ENCODE results near the gene C6. TPM values are rescaled to one million over a fixed set of nuclear protein-coding genes. Genes with fewer than 3 reads are reported as not detected.
"Not testable (repeated sequence)": the region's sequence is repeated elsewhere in the genome, so short reads cannot be mapped to it uniquely, and the experiment has no call there.

Gene C6
- total and polyA plus RNA-seq, 2 donors (not counting 1 experiment from before 2014, with no cell fraction given): 0.07 TPM; not detected in 1

DNA sequence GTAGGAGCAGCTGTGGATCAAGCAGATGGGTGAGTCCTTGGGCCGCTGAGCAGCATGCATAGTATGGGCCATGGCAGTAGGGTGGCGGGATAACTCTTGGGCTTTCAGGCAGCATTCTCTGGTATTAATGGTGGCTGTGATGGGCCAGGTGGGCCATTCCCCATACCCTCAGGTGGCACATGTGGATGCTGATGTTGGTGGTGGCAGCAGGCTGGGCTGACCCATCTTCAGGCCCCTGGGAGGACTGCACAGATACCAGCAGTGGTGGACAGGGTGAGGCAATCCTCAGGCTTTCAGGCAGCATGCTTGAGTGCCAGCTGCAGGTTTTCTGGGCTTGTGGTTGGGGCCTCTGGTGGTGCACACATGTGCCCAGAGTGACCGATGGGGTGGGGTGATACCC, 27.1 kb upstream of the C6 start:
- Histone ChIP-seq H4K20me1 (ENCODE audit: control insufficient read depth, extremely low read depth, insufficient read depth, low read length) (no peaks in the 10 kb centered on the region), H3K4me2 (ENCODE audit: extremely low read depth, insufficient read depth, low read length) (no peak overlapping the region), H2AFZ (ENCODE audit: low read length) (no peak overlapping the region), H3K4me1 (ENCODE audit: control insufficient read depth, extremely low read depth, insufficient read depth, low read length) (no peaks in the 10 kb centered on the region), H3K4me3 (replicated peaks in 1 of 4; ENCODE audit: control extremely low read depth in 1 of 4, insufficient read depth in 1 of 4, low read depth in 3 of 4, low read length in 4 of 4) (no peak overlapping the region), H3K27ac (ENCODE audit: insufficient read depth, low read length) (no peak overlapping the region), H3K27me3 (ENCODE audit: control insufficient read depth, insufficient read depth, low read length) (no peaks in the 10 kb centered on the region), H3K79me2 (ENCODE audit: control insufficient read depth, insufficient read depth, low read length) (no peaks in the 10 kb centered on the region), H3K9ac (ENCODE audit: insufficient read depth, low read length) (no peak overlapping the region), H3K9me3 (ENCODE audit: control insufficient read depth, insufficient read depth, low read depth, low read length) (no peaks in the 10 kb centered on the region), H3K36me3 (ENCODE audit: control insufficient read depth, insufficient read depth, low read length) (no peaks in the 10 kb centered on the region)
- no peak for DNase-seq (ENCODE audit: low read depth in 2 of 2)
- TF ChIP-seq, protein P1, sequence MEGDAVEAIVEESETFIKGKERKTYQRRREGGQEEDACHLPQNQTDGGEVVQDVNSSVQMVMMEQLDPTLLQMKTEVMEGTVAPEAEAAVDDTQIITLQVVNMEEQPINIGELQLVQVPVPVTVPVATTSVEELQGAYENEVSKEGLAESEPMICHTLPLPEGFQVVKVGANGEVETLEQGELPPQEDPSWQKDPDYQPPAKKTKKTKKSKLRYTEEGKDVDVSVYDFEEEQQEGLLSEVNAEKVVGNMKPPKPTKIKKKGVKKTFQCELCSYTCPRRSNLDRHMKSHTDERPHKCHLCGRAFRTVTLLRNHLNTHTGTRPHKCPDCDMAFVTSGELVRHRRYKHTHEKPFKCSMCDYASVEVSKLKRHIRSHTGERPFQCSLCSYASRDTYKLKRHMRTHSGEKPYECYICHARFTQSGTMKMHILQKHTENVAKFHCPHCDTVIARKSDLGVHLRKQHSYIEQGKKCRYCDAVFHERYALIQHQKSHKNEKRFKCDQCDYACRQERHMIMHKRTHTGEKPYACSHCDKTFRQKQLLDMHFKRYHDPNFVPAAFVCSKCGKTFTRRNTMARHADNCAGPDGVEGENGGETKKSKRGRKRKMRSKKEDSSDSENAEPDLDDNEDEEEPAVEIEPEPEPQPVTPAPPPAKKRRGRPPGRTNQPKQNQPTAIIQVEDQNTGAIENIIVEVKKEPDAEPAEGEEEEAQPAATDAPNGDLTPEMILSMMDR (conservative IDR thresholded peaks at IDR 0.05 in 1 of 2, IDR thresholded peaks at IDR 0.05 in 1 of 2; ENCODE audit: low read depth in 1 of 2, low read length in 2 of 2): no peak
- TF ChIP-seq EZH2 (IDR thresholded peaks at IDR 0.05; ENCODE audit: low read length, missing control alignments): no peak

DNA sequence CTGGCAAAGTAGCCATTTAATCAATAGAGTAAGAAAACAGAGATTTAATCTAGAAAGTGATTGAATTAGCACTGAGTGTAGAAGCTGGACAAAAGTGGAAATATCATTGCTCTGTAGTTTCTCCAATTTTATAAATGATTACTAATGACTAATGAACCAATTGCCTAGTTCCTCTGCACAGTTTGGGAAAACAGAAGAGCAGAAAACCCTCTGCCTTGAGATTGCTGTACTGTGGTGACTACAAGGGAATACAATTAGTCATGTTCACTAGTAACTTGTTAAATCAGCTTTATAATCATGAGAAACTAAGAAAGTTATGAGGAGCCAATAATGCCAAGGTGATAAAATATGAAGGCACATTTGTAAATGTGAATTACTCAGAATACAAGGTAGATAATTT, 21.1 kb upstream of the C6 start:
- H3K4me1 ChIP-seq (ENCODE audit: control insufficient read depth, extremely low read depth, insufficient read depth, low read length): no peaks in the 10 kb centered on the region
- no peak for DNase-seq (ENCODE audit: low read depth in 2 of 2)
- H3K27me3 ChIP-seq (ENCODE audit: control insufficient read depth, insufficient read depth, low read length): no peaks in the 10 kb centered on the region
- no peaks in the 10 kb centered on the region for H3K79me2 ChIP-seq (ENCODE audit: control insufficient read depth, insufficient read depth, low read length)
- TF ChIP-seq EZH2 (IDR thresholded peaks at IDR 0.05; ENCODE audit: low read length, missing control alignments): no peak
- TF ChIP-seq, protein P1 (conservative IDR thresholded peaks at IDR 0.05 in 1 of 2, IDR thresholded peaks at IDR 0.05 in 1 of 2; ENCODE audit: low read depth in 1 of 2, low read length in 2 of 2): no peak
- no peaks in the 10 kb centered on the region for H3K36me3 ChIP-seq (ENCODE audit: control insufficient read depth, insufficient read depth, low read length)
- no peaks in the 10 kb centered on the region for H4K20me1 ChIP-seq (ENCODE audit: control insufficient read depth, extremely low read depth, insufficient read depth, low read length)
- no peaks in the 10 kb centered on the region for H3K9me3 ChIP-seq (ENCODE audit: control insufficient read depth, insufficient read depth, low read depth, low read length)
- H3K4me3 ChIP-seq (replicated peaks in 1 of 4; ENCODE audit: control extremely low read depth in 1 of 4, insufficient read depth in 1 of 4, low read depth in 3 of 4, low read length in 4 of 4): no peak overlapping the region
- H3K9ac ChIP-seq (ENCODE audit: insufficient read depth, low read length): no peak overlapping the region
- no peak overlapping the region for H3K27ac ChIP-seq (ENCODE audit: insufficient read depth, low read length)
- no peak overlapping the region for H2AFZ ChIP-seq (ENCODE audit: low read length)
- no peak overlapping the region for H3K4me2 ChIP-seq (ENCODE audit: extremely low read depth, insufficient read depth, low read length)

DNA sequence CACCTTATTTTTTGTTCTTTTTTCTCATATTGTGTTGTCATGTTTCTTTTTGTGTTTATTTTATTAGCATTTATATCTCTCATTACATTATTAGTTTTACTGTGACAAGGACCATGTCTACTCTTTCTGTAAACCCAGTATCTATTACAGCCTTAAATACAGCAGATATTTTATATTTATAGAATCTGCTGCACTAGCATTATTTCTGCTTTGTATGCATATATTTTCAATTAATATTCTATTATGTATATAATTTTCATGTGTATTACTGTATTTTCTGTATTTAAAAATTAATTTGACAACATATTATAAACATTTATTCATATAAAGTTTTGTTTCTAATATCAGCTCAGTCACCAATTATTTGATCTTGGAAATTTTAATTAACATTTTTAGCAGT, 19.5 kb upstream of the C6 start:
- Histone ChIP-seq H3K4me3 (replicated peaks in 1 of 4; ENCODE audit: control extremely low read depth in 1 of 4, insufficient read depth in 1 of 4, low read depth in 3 of 4, low read length in 4 of 4) (no peak overlapping the region), H3K36me3 (ENCODE audit: control insufficient read depth, insufficient read depth, low read length) (no peaks in the 10 kb centered on the region), H3K9me3 (ENCODE audit: control insufficient read depth, insufficient read depth, low read depth, low read length) (no peaks in the 10 kb centered on the region), H3K27ac (ENCODE audit: insufficient read depth, low read length) (no peak overlapping the region), H3K79me2 (ENCODE audit: control insufficient read depth, insufficient read depth, low read length) (no peaks in the 10 kb centered on the region), H3K4me2 (ENCODE audit: extremely low read depth, insufficient read depth, low read length) (no peak overlapping the region), H2AFZ (ENCODE audit: low read length) (no peak overlapping the region), H3K4me1 (ENCODE audit: control insufficient read depth, extremely low read depth, insufficient read depth, low read length) (no peaks in the 10 kb centered on the region), H3K27me3 (ENCODE audit: control insufficient read depth, insufficient read depth, low read length) (no peaks in the 10 kb centered on the region), H3K9ac (ENCODE audit: insufficient read depth, low read length) (no peak overlapping the region), H4K20me1 (ENCODE audit: control insufficient read depth, extremely low read depth, insufficient read depth, low read length) (no peaks in the 10 kb centered on the region)
- DNase-seq (ENCODE audit: low read depth in 2 of 2): no peak
- TF ChIP-seq, protein P1 (conservative IDR thresholded peaks at IDR 0.05 in 1 of 2, IDR thresholded peaks at IDR 0.05 in 1 of 2; ENCODE audit: low read depth in 1 of 2, low read length in 2 of 2): no peak
- TF ChIP-seq EZH2 (IDR thresholded peaks at IDR 0.05; ENCODE audit: low read length, missing control alignments): no peak

DNA sequence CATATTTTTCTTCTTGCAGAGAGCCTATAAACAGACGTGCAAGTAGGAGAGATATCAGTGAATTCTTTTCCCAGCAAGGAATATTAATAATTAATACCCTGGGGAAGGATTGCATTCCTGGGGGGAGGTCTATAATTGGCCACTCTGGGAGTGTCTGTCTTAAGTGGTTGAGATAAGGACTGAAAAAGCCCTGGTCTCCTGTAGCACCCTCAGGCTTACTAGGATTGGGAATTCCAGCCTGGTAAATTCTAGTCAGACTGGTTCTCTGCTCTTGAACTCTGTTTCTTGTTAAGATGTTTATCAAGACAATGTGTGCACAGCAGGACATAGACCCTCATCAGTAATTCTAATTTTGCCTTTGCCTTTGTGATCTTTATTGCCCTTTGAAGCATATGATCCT, 16.9 kb upstream of the C6 start:
- DNase-seq (ENCODE audit: low read depth in 2 of 2): peak in 1 of 2 donors; percentile 6
- not testable (repeated sequence) for H3K27ac ChIP-seq (ENCODE audit: insufficient read depth, low read length); H4K20me1 ChIP-seq (ENCODE audit: control insufficient read depth, extremely low read depth, insufficient read depth, low read length); H3K9ac ChIP-seq (ENCODE audit: insufficient read depth, low read length); H3K36me3 ChIP-seq (ENCODE audit: control insufficient read depth, insufficient read depth, low read length); H3K4me3 ChIP-seq (replicated peaks in 1 of 4; ENCODE audit: control extremely low read depth in 1 of 4, insufficient read depth in 1 of 4, low read depth in 3 of 4, low read length in 4 of 4); H3K79me2 ChIP-seq (ENCODE audit: control insufficient read depth, insufficient read depth, low read length); H2AFZ ChIP-seq (ENCODE audit: low read length); H3K4me2 ChIP-seq (ENCODE audit: extremely low read depth, insufficient read depth, low read length); H3K27me3 ChIP-seq (ENCODE audit: control insufficient read depth, insufficient read depth, low read length); H3K9me3 ChIP-seq (ENCODE audit: control insufficient read depth, insufficient read depth, low read depth, low read length); H3K4me1 ChIP-seq (ENCODE audit: control insufficient read depth, extremely low read depth, insufficient read depth, low read length)

Measured in fibroblast of lung (primary cell).